GM23338 (cell line): Measurements from ENCODE around the gene NUTM1. TPM values are rescaled to one million over a fixed set of nuclear protein-coding genes. Genes with fewer than 3 reads are reported as not detected.

Experiments used
- ATAC-seq: fragments of 200-7000 bp; cut with Tn5 transposase; 3 replicates; pipeline ENCODE4 v1.9.1; 2020
- DNase-seq: peaks from one replicate; pipeline ENCODE4 v3.0.0-alpha.2; 2015; ENCODE audit warnings: low spot score
- H2AFZ ChIP-seq: fragments of 200-600 bp; sonication (generic); 2 replicates; pipeline ENCODE4 v1.8.0; 2016; ENCODE audit warnings: antibody characterized with exemption, mild to moderate bottlenecking, moderate library complexity
- H3F3A ChIP-seq: fragments of 200-600 bp; sonication (generic); replicated peaks from 2 replicates; pipeline ENCODE4 v1.8.0; 2017; ENCODE audit warnings: antibody characterized with exemption, mixed run types, low read depth
- H3K27ac ChIP-seq: fragments of 200-600 bp; sonication (generic); 2 replicates; pipeline ENCODE4 v1.6.1; 2016; ENCODE audit warnings: low read depth
- H3K27me3 ChIP-seq: fragments of 200-600 bp; sonication (generic); 2 replicates; pipeline ENCODE4 v1.8.0; 2016; ENCODE audit warnings: mild to moderate bottlenecking, mixed run types, moderate library complexity; ENCODE audit not compliant: insufficient read depth
- H3K36me3 ChIP-seq: fragments of 200-600 bp; sonication (generic); 2 replicates; pipeline ENCODE4 v1.8.0; 2016; ENCODE audit warnings: mild to moderate bottlenecking; ENCODE audit not compliant: insufficient read depth
- H3K4me1 ChIP-seq: fragments of 200-600 bp; sonication (generic); 2 replicates; pipeline ENCODE4 v1.8.0; 2016; ENCODE audit warnings: mild to moderate bottlenecking, moderate library complexity; ENCODE audit not compliant: insufficient read depth
- H3K4me2 ChIP-seq: fragments of 200-600 bp; sonication (generic); 2 replicates; pipeline ENCODE4 v1.7.1; 2017; ENCODE audit warnings: mixed run types
- H3K4me3 ChIP-seq: fragments of 200-600 bp; sonication (generic); 2 replicates; pipeline ENCODE4 v1.6.1; 2016; ENCODE audit warnings: mixed run types
- H3K79me2 ChIP-seq: fragments of 200-600 bp; sonication (generic); replicated peaks from 2 replicates; pipeline ENCODE4 v1.8.0; 2017; ENCODE audit warnings: mild to moderate bottlenecking; ENCODE audit not compliant: insufficient read depth
- H3K9me2 ChIP-seq: fragments of 200-600 bp; sonication (generic); 2 replicates; pipeline ENCODE4 v1.8.0; 2017; ENCODE audit not compliant: insufficient read depth
- H4K20me1 ChIP-seq: fragments of 200-600 bp; sonication (generic); replicated peaks from 2 replicates; pipeline ENCODE4 v1.8.0; 2017; ENCODE audit warnings: mild to moderate bottlenecking; ENCODE audit not compliant: insufficient read depth
- H3K27ac Mint-ChIP-seq: 2 replicates; pipeline ENCODE4 v1.8.0; 2020; ENCODE audit warnings: inconsistent platforms, mild to moderate bottlenecking, moderate library complexity, mixed read lengths
- H3K27me3 Mint-ChIP-seq: 3 replicates; pipeline ENCODE4 v1.8.0; 2022; ENCODE audit warnings: low read depth, mild to moderate bottlenecking, moderate library complexity, mixed read lengths, inconsistent platforms; ENCODE audit not compliant: insufficient read depth, poor library complexity
- H3K36me3 Mint-ChIP-seq: 3 replicates; pipeline ENCODE4 v1.8.0; 2021; ENCODE audit warnings: low read depth, mild to moderate bottlenecking, inconsistent platforms, moderate library complexity, mixed read lengths
- H3K4me1 Mint-ChIP-seq: 3 replicates; pipeline ENCODE4 v1.8.0; 2020; ENCODE audit warnings: mild to moderate bottlenecking, inconsistent platforms, mixed read lengths
- H3K4me3 Mint-ChIP-seq: 3 replicates; pipeline ENCODE4 v1.8.0; 2021; ENCODE audit warnings: moderate library complexity, mild to moderate bottlenecking, inconsistent platforms, mixed read lengths
- H3K9me3 Mint-ChIP-seq: 3 replicates; pipeline ENCODE4 v1.8.0; 2020; ENCODE audit warnings: moderate library complexity, mild to moderate bottlenecking, inconsistent platforms, mixed read lengths
- CREB1 ChIP-seq: fragments of 250-450 bp; sonication (Bioruptor Pico); IDR thresholded peaks from 2 replicates; pipeline ENCODE4 v1.5.0; 2020; ENCODE audit warnings: low read depth, mild to moderate bottlenecking, moderate library complexity
- EZH2 ChIP-seq: fragments of 200-600 bp; sonication (generic); IDR thresholded peaks from one replicate; pipeline ENCODE4 v1.8.0; 2017; ENCODE audit warnings: antibody characterized with exemption, mild to moderate bottlenecking, low read depth; ENCODE audit not compliant: unreplicated experiment
- EZH2phosphoT487 ChIP-seq: fragments of 200-600 bp; sonication (generic); IDR thresholded peaks from one replicate; pipeline ENCODE4 v1.8.1; 2018; ENCODE audit warnings: antibody characterized with exemption; ENCODE audit not compliant: unreplicated experiment
- JUNB ChIP-seq: IDR thresholded peaks from one replicate; pipeline ENCODE4 v1.6.1; 2016; ENCODE audit warnings: antibody characterized with exemption; ENCODE audit not compliant: unreplicated experiment
- NANOG ChIP-seq: IDR thresholded peaks from 2 replicates; pipeline ENCODE4 v1.6.1; 2016; ENCODE audit warnings: antibody characterized with exemption, borderline replicate concordance
- POLR2AphosphoS5 ChIP-seq: IDR thresholded peaks from 2 replicates; pipeline ENCODE4 v1.6.1; 2016; ENCODE audit warnings: antibody characterized with exemption, low read depth
- STAT1 ChIP-seq: IDR thresholded peaks from one replicate; pipeline ENCODE4 v1.6.1; 2016; ENCODE audit warnings: antibody characterized with exemption; ENCODE audit not compliant: unreplicated experiment
- ZNF114 ChIP-seq: fragments of 250-450 bp; sonication (Bioruptor Pico); IDR thresholded peaks from 2 replicates; pipeline ENCODE4 v1.5.0; 2020; ENCODE audit warnings: mild to moderate bottlenecking, moderate library complexity
- ZNF331 ChIP-seq: fragments of 250-450 bp; sonication (Bioruptor Pico); IDR thresholded peaks from 2 replicates; pipeline ENCODE4 v1.5.0; 2020; ENCODE audit warnings: low read depth, mild to moderate bottlenecking, moderate library complexity
- polyA plus RNA-seq: library from polyadenylated mRNA; unstranded; fragments of >200 nt; fragmentation: Nextera tagmentation; extraction: Ambion mirVana; gene quantifications from 2 replicates; pipeline ENCODE4 v1.2.1, GENCODE V29; 2016
- total RNA-seq: library from RNA; depleted of rRNA; stranded (reverse); fragments of >200 nt; shearing (Covaris generic); gene quantifications from 2 replicates; pipeline ENCODE4 v1.2.3, GENCODE V29; 2014
- TF ChIP-seq, protein P1 (sequence below): IDR thresholded peaks from 2 replicates; pipeline ENCODE4 v1.6.1; 2016; ENCODE audit warnings: antibody characterized with exemption
- TF ChIP-seq, protein P2 (sequence below), 2 experiments: fragments of 200-600 bp in 1 of 2; sonication (generic) in 1 of 2; conservative IDR thresholded peaks; 2 replicates each; pipeline versions ENCODE4 v1.5.1 to v1.6.1; 2016 to 2017; ENCODE audit warnings: antibody characterized with exemption in 2 of 2, low read depth in 2 of 2, mild to moderate bottlenecking in 2 of 2, moderate library complexity in 1 of 2
- TF ChIP-seq, protein P3 (sequence below): IDR thresholded peaks from one replicate; pipeline ENCODE4 v1.6.1; 2018; ENCODE audit warnings: antibody characterized with exemption; ENCODE audit not compliant: unreplicated experiment
- TF ChIP-seq, protein P4 (sequence below): fragments of 250-450 bp; sonication (Bioruptor Pico); IDR thresholded peaks from 2 replicates; pipeline ENCODE4 v1.5.0; 2020; ENCODE audit warnings: mild to moderate bottlenecking, moderate library complexity

Gene NUTM1
- total and polyA plus RNA-seq, 2 experiments from 2014 or later: 0.16 to 1.2 TPM

DNA sequence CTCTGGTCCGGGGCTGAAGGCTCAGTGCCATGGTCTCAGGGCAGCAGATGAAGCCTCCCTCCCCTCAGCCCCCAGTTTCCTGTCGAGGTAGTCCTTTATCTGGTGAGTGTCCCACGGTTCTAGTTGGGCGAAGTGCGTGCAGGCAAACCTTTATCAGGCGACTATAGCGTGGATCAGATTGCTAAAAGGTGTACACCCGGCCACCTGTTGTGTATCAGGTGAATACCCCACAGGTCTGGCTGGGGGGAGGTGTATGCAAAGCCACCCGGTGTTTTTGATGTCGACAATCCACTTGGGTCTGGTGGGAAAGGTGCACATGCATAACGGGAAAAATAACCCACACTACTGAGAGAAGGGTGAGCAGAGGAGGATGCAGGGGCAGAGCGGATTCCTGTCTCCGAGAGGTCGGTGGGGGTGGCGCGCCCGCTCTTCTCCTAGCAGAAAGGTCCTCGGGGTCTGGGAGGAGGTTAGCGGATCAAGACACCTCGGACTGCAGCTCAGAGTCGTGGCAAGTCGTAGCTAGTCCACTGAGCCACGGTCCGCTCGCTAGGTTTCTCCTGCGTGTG lies 6.0 kb upstream of the NUTM1 start:
- H3K27me3 ChIP-seq: no peaks in the 10 kb centered on the region
- H3K4me2 ChIP-seq: peak overlapping the region; percentile 91
- H3K4me3 ChIP-seq: peak overlapping the region; percentile 97
- Mint-ChIP-seq H3K36me3 (peaks cover 27% of the 10 kb centered on the region), H3K27ac (no peak overlapping the region; the same call in 1 of the 2 replicates), H3K4me3 (peak overlapping the region; percentile 94), H3K9me3 (peaks cover 3% of the 10 kb centered on the region; the same call in 2 of the 3 replicates), H3K4me1 (peaks cover 16% of the 10 kb centered on the region), H3K27me3 (peaks cover 5% of the 10 kb centered on the region)
- peak overlapping the region; percentile 81 for H3K27ac ChIP-seq
- ATAC-seq: peak; percentile 42
- peak; percentile 43 for DNase-seq
- no peaks in the 10 kb centered on the region for H3K9me2 ChIP-seq
- H2AFZ ChIP-seq: peak overlapping the region; percentile 99
- peaks cover 10% of the 10 kb centered on the region for H4K20me1 ChIP-seq
- TF ChIP-seq ZNF331 (CRISPR knock-in tag) (no peak), JUNB (no peak), CREB1 (no peak), POLR2AphosphoS5 (no peak), EZH2 (no peak), STAT1 (no peak), EZH2phosphoT487 (no peak), NANOG (no peak), ZNF114 (no peak)
- TF ChIP-seq, protein P1, sequence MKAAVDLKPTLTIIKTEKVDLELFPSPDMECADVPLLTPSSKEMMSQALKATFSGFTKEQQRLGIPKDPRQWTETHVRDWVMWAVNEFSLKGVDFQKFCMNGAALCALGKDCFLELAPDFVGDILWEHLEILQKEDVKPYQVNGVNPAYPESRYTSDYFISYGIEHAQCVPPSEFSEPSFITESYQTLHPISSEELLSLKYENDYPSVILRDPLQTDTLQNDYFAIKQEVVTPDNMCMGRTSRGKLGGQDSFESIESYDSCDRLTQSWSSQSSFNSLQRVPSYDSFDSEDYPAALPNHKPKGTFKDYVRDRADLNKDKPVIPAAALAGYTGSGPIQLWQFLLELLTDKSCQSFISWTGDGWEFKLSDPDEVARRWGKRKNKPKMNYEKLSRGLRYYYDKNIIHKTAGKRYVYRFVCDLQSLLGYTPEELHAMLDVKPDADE: no peak
- TF ChIP-seq, protein P2, sequence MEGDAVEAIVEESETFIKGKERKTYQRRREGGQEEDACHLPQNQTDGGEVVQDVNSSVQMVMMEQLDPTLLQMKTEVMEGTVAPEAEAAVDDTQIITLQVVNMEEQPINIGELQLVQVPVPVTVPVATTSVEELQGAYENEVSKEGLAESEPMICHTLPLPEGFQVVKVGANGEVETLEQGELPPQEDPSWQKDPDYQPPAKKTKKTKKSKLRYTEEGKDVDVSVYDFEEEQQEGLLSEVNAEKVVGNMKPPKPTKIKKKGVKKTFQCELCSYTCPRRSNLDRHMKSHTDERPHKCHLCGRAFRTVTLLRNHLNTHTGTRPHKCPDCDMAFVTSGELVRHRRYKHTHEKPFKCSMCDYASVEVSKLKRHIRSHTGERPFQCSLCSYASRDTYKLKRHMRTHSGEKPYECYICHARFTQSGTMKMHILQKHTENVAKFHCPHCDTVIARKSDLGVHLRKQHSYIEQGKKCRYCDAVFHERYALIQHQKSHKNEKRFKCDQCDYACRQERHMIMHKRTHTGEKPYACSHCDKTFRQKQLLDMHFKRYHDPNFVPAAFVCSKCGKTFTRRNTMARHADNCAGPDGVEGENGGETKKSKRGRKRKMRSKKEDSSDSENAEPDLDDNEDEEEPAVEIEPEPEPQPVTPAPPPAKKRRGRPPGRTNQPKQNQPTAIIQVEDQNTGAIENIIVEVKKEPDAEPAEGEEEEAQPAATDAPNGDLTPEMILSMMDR (conservative IDR thresholded peaks at IDR 0.05; ENCODE audit: low read depth in 2 of 2): no peak
- TF ChIP-seq, protein P3, sequence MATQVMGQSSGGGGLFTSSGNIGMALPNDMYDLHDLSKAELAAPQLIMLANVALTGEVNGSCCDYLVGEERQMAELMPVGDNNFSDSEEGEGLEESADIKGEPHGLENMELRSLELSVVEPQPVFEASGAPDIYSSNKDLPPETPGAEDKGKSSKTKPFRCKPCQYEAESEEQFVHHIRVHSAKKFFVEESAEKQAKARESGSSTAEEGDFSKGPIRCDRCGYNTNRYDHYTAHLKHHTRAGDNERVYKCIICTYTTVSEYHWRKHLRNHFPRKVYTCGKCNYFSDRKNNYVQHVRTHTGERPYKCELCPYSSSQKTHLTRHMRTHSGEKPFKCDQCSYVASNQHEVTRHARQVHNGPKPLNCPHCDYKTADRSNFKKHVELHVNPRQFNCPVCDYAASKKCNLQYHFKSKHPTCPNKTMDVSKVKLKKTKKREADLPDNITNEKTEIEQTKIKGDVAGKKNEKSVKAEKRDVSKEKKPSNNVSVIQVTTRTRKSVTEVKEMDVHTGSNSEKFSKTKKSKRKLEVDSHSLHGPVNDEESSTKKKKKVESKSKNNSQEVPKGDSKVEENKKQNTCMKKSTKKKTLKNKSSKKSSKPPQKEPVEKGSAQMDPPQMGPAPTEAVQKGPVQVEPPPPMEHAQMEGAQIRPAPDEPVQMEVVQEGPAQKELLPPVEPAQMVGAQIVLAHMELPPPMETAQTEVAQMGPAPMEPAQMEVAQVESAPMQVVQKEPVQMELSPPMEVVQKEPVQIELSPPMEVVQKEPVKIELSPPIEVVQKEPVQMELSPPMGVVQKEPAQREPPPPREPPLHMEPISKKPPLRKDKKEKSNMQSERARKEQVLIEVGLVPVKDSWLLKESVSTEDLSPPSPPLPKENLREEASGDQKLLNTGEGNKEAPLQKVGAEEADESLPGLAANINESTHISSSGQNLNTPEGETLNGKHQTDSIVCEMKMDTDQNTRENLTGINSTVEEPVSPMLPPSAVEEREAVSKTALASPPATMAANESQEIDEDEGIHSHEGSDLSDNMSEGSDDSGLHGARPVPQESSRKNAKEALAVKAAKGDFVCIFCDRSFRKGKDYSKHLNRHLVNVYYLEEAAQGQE: no peak
- TF ChIP-seq, protein P4, sequence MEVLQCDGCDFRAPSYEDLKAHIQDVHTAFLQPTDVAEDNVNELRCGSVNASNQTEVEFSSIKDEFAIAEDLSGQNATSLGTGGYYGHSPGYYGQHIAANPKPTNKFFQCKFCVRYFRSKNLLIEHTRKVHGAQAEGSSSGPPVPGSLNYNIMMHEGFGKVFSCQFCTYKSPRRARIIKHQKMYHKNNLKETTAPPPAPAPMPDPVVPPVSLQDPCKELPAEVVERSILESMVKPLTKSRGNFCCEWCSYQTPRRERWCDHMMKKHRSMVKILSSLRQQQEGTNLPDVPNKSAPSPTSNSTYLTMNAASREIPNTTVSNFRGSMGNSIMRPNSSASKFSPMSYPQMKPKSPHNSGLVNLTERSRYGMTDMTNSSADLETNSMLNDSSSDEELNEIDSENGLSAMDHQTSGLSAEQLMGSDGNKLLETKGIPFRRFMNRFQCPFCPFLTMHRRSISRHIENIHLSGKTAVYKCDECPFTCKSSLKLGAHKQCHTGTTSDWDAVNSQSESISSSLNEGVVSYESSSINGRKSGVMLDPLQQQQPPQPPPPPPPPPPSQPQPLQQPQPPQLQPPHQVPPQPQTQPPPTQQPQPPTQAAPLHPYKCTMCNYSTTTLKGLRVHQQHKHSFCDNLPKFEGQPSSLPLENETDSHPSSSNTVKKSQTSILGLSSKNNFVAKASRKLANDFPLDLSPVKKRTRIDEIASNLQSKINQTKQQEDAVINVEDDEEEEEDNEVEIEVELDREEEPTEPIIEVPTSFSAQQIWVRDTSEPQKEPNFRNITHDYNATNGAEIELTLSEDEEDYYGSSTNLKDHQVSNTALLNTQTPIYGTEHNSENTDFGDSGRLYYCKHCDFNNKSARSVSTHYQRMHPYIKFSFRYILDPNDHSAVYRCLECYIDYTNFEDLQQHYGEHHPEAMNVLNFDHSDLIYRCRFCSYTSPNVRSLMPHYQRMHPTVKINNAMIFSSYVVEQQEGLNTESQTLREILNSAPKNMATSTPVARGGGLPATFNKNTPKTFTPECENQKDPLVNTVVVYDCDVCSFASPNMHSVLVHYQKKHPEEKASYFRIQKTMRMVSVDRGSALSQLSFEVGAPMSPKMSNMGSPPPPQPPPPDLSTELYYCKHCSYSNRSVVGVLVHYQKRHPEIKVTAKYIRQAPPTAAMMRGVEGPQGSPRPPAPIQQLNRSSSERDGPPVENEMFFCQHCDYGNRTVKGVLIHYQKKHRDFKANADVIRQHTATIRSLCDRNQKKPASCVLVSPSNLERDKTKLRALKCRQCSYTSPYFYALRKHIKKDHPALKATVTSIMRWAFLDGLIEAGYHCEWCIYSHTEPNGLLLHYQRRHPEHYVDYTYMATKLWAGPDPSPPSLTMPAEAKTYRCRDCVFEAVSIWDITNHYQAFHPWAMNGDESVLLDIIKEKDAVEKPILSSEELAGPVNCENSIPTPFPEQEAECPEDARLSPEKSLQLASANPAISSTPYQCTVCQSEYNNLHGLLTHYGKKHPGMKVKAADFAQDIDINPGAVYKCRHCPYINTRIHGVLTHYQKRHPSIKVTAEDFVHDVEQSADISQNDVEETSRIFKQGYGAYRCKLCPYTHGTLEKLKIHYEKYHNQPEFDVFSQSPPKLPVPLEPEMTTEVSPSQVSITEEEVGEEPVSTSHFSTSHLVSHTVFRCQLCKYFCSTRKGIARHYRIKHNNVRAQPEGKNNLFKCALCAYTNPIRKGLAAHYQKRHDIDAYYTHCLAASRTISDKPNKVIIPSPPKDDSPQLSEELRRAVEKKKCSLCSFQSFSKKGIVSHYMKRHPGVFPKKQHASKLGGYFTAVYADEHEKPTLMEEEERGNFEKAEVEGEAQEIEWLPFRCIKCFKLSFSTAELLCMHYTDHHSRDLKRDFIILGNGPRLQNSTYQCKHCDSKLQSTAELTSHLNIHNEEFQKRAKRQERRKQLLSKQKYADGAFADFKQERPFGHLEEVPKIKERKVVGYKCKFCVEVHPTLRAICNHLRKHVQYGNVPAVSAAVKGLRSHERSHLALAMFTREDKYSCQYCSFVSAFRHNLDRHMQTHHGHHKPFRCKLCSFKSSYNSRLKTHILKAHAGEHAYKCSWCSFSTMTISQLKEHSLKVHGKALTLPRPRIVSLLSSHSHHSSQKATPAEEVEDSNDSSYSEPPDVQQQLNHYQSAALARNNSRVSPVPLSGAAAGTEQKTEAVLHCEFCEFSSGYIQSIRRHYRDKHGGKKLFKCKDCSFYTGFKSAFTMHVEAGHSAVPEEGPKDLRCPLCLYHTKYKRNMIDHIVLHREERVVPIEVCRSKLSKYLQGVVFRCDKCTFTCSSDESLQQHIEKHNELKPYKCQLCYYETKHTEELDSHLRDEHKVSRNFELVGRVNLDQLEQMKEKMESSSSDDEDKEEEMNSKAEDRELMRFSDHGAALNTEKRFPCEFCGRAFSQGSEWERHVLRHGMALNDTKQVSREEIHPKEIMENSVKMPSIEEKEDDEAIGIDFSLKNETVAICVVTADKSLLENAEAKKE (CRISPR knock-in tag): no peak
- peaks cover 7% of the 10 kb centered on the region for H3K36me3 ChIP-seq
- H3K79me2 ChIP-seq: peaks cover 17% of the 10 kb centered on the region
- peaks cover 19% of the 10 kb centered on the region for H3K4me1 ChIP-seq
- H3F3A ChIP-seq: no peaks in the 10 kb centered on the region
